ENCODE measurements around the gene NTF4. TPM values are rescaled to one million over a fixed set of nuclear protein-coding genes. Genes with fewer than 3 reads are reported as not detected.
"Not testable (repeated sequence)": the region's sequence is repeated elsewhere in the genome, so short reads cannot be mapped to it uniquely, and the experiment has no call there.

The NTF4 gene
- polyA plus RNA-seq, 1 donor, result 5.8 TPM

GRCh38 chr19:49086296-49086695 is 21.7 kb upstream of the NTF4 start:
- DNase-seq, result no peak

DNA sequence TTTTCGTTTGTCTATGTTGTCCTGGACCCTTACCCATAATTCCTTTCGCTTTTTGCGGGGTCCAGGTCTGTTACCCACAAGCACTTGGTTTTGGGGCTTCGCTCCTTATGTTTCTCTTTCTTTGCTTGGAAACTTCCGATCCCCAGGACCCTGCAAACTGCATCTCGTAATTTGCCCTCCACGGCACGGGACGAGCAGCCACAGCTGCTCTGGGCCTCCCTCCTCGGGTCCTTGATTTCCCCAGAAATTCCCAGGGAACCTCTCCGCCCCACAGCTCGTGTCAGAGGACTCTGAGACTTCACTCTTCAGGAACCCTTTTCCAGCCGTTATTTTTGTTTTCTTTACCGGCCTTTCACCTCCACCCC is 21.2 kb upstream of the NTF4 start:
- no peak for DNase-seq

DNA sequence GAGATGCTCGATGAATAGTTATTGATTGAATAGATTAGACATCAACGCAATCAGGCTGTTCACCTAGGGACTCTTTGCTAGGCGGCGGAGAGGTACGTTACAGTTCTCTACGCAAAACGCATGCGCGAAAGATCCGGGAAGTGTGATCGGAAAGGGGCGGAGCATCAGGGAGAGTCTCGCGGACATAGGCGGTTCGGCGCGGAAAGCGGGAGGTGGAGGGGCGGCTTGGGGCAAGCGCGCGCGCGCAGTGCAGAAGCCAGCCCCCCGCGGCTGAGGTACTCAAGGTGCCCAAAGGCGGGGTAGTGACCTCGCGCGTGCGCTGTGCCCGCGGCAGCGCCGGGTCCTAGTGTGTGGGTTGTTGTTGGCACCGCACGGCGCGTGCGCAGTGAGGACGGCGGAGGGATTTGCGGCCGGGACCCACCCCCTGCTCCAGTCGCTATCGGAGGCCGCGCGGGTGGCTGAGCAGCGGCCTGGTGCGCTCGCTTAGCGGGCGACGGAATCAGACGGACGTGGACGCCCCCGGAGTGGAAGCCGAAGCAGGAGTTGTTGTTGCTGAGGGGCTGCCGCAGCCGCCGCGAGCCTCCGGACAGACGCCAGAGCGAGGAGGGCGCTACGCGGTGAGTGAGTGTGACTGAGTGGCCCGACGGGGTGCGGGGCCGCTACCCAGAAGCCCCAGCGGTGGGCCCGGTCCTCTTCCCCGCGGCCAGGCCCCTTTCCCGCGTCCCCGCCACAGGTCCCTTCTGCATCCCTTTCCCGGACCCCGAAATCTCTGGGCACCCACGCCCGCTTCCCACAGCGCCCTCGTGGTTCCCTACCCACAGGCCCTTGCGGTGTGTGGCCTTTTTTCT is 20.6 kb upstream of the NTF4 start, which contains the start of gene SNRNP70:
Gene SNRNP70 (plus strand): TSS at position 432 of the 848 bp plus-strand sequence. CDS start 964 bp downstream, outside the sequence.
- DNase-seq, result peak; percentile 100

- DNase-seq, result no peak
These were observed 19.8 kb upstream of the NTF4 start for GRCh38 chr19:49084206-49085019.

- DNase-seq, result no peak
These were observed 16.7 kb upstream of the NTF4 start for GRCh38 chr19:49081273-49081672.

DNA sequence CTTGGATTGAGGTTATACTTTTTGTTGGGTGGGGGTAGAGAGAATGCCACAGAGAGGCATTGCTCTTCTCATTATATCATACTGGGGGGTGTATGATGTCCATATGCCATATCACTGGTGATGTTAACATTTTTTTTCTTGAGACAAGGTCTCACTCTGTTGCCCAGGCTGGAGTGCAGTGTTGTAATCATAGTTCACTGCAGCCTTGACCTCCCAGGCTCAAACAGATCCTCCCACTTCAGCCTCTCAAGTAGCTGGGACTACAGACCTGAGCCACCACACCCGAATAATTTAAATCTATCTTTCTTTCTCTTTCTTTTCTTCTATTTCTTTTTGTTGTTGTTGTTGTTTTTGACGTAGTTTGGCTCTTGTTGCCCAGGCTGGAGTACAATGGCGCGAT is 15.8 kb upstream of the NTF4 start:
- no peak for DNase-seq

DNA sequence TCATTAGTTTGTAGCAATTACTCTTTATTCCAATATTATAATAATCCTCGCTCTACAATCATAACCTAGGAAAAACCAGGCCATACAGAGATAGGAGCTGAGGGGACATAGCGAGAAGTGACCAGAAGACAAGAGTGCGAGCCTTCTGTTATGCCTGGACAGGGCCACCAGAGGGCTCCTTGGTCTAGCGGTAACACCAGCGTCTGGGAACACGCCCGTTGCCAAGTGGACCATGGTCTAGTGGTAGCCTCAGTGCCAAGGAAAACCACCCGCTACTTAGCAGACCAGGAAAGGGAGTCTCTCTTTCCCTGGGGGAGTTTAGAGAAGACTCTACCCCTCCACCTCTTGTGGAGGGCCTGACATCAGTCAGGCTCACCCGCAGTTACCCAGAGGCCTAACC is 10.3 kb upstream of the NTF4 start:
- DNase-seq, result not testable (repeated sequence)

DNA sequence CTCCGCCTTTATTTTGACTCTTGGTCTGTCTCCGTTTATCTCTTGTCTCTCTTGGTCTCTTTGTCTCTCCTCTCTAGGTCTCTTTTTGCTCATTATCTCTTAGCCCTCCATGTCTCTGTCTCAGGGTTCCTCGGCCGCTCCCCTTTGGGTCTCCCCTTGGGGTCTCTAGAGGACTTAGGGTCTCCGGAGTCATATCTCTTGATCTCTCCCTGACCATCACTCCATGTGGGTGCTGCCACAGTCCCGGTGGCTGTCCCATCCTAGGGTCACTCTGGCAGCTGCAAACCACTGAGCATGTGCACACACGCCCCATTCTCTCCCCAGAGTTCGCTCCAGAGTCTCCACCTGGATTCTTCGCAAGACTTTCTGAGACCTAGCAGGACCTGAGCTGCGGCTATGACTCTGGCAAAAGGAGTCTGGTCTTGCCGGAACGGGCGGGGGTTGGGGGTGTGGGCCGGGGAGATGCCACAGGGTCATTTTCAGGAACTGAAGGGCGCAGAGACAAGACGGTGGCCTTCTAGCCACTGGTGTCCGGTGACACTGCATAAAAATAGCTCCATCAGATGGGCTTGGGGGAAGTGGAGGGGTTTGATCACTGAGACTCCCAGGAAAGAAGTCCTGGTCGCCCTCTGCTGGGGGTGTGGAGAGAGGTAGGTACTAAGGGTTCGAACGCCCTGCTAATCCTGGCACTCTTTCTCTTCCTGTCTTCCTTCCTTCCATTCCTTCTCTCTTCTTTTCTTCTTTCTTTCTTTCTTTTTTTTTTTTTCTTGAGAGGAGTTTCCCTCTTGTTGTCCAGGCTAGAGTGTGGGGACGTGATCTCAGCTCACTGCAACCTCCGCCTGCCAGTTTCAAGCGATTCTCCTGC is 9.1 kb upstream of the NTF4 start:
- no peak for DNase-seq

GRCh38 chr19:49071860-49072547 is 7.4 kb upstream of the NTF4 start:
- no peak for DNase-seq

DNA sequence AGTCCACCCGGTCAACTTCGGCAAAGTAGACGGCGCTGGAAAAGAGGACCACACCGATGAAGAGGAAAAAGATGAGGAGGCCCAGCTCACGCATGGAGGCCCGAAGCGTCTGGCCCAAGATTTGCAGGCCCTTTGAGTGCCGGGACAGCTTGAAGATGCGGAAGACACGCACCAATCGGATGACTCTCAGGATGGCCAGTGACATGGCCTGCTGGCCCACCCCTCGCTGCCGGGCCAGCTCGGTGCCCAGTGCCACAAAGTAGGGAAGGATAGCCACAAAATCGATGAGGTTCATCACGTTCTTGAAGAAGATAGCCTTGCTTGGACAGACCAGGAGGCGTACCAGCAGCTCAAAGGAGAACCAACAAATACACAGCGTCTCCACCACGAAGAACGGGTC is 5.8 kb upstream of the NTF4 start:
- DNase-seq, result no peak

DNA sequence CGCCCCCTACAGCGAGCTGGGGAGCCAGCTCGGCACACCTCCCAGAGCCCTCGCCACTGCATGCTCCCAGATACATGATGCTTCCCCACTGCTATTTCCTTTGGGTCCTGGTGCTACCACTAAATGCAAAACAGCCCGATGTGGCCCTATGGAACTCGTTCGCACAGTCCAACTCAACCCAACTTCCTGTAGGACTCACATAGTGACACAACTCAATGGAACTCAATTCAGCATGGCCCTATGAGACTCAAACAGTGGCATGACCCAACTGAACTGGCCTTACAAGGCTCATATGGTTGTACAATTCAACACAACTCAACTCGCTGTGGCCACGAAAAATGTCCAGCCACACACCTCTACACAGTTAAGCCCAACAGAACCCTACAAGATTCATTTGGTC is 4.4 kb upstream of the NTF4 start:
- DNase-seq, result no peak

DNA sequence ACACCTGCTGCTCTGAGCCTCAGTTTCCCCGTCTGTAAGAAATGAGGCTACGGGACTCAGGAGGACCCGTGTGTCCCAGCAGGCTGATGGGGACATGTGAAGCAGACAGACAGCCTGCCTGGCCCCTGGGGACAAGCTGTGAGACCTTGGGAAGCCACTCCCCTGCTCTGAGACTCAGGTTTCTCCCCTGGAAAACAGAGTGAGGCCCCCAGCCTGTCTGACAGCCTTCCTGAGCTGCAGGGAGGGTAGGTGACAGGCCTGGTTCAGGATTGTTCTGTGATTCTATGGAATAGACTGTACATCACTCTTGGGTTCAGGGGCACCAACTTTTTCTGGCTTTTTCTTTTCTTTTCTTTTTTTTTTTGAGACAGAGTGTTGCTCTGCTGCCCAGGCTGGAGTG is 2.9 kb upstream of the NTF4 start:
- no peak for DNase-seq

DNA sequence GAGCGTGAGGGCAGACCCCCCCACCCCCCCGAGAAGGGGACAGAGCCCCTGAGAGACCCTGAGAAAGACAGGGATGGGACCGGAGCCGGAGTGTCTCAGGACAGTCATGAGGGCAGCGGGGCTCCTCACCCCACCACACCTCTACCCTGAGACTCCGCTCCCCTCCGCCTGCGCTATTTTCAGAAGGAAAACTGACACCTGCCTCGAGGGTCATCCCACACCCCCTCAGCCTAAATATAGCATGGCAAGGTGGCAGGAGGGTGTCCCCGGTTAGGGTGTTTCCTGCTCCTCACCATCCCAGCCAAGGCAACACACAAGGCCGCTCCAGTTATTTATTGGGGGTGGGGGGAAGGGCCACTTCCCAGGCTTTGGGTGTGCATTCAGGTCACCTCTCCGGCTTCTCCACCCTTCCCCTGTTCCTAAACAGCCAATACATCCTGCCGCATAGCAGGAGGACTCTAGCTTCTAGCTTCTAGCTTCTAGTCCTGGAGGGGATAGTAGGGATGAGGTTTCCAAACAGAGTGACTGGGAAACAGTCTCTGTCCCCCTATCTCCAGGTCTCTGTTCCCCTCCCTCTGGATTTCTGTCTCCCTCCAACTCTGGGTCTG is 1.4 kb upstream of the NTF4 start:
- DNase-seq, result no peak

GRCh38 chr19:49064029-49064629 is 489 bp downstream of the NTF4 start:
- DNase-seq, result no peak

GRCh38 chr19:49061445-49061844 is 3.2 kb downstream of the NTF4 start:
- DNase-seq, result no peak

- DNase-seq, result no peak
These were observed 3.6 kb downstream of the NTF4 start for GRCh38 chr19:49061000-49061399.

GRCh38 chr19:49059053-49059452 is 5.6 kb downstream of the NTF4 start:
- DNase-seq, result no peak

- no peak for DNase-seq
These were observed 6.1 kb downstream of the NTF4 start for GRCh38 chr19:49058562-49058961.

DNA sequence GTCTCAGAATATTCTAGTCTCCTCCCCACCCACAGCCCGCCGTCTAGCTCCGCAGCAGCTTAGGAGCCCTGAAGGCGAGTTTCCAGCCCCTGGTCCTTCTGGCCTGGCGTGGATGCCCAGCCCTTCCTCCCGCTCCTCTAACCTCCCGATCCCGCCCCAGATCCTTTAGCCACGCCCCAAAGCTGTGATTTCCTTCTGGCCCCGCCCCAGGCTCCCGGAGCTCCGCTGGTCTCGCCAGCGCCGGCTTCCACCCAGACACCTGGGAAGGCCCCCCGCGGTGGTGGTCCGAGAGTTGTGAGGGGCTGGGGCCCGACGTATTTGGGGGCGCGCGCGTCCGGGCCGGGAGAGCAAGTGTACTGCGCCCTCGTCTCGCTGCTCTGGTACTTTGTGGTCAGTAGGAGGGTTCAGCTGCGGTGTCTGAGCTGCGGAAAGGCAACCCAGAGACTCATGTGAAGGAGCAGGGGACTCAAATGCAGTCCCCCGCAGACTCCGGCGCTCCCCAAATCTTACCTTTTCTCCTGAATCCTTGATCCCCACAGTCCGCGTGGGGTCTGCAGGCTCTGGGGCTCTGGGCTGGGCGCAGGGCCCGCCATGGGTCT is 6.9 kb downstream of the NTF4 start, which contains the start of gene CGB7:
Gene CGB7 (minus strand): TSS at position 114 of the 599 bp plus-strand sequence. CDS start 2,374 bp downstream, outside the sequence.
- DNase-seq, result no peak

GRCh38 chr19:49056902-49057596 is 7.6 kb downstream of the NTF4 start:
- DNase-seq, result not testable (repeated sequence)
